Skeletal muscle tissue (tissue), 4 donors: ENCODE measurements around the gene CYFIP2. TPM values are rescaled to one million over a fixed set of nuclear protein-coding genes. Genes with fewer than 3 reads are reported as not detected.
A peak's percentile ranks its signal among the peaks of the same experiment; 100 is the strongest.

ENCODE experiments used
- H3K27ac ChIP-seq: one replicate; pipeline ENCODE4 v1.7.0; 2013; ENCODE audit warnings: mild to moderate bottlenecking, low read depth, low read length, inconsistent platforms
- H3K27me3 ChIP-seq, 3 donors: one replicate each; pipeline ENCODE4 v1.7.0; 2013; ENCODE audit warnings: low read length in 3 of 3; ENCODE audit not compliant: control insufficient read depth in 3 of 3, insufficient read depth in 3 of 3
- H3K36me3 ChIP-seq, 3 donors: one replicate each; pipeline ENCODE4 v1.7.0; 2013; ENCODE audit warnings: low read length in 3 of 3; ENCODE audit not compliant: control insufficient read depth in 3 of 3, insufficient read depth in 3 of 3
- H3K4me1 ChIP-seq, 3 donors: one replicate each; pipeline ENCODE4 v1.7.0; 2013; ENCODE audit warnings: low read length in 3 of 3, mild to moderate bottlenecking in 3 of 3; ENCODE audit not compliant: control insufficient read depth in 3 of 3, insufficient read depth in 3 of 3
- H3K4me3 ChIP-seq, 3 donors: one replicate each; pipeline ENCODE4 v1.7.0; 2013; ENCODE audit warnings: low read length in 3 of 3
- H3K9ac ChIP-seq, 3 donors: one replicate each; pipeline ENCODE4 v1.7.0; 2013; ENCODE audit warnings: low read length in 3 of 3, mild to moderate bottlenecking in 3 of 3, moderate library complexity in 2 of 3, low read depth in 1 of 3
- H3K9me3 ChIP-seq, 3 donors: one replicate each; pipeline ENCODE4 v1.7.0; 2013; ENCODE audit warnings: low read length in 3 of 3; ENCODE audit not compliant: control insufficient read depth in 3 of 3
- total RNA-seq: library from RNA; depleted of rRNA; stranded (reverse); fragments of >200 nt; gene quantifications from one replicate; pipeline ENCODE4 v1.2.3, GENCODE V29; 2014
- donor health status: Osteomylitis.

Gene CYFIP2
- 7.8 TPM for total RNA-seq

DNA sequence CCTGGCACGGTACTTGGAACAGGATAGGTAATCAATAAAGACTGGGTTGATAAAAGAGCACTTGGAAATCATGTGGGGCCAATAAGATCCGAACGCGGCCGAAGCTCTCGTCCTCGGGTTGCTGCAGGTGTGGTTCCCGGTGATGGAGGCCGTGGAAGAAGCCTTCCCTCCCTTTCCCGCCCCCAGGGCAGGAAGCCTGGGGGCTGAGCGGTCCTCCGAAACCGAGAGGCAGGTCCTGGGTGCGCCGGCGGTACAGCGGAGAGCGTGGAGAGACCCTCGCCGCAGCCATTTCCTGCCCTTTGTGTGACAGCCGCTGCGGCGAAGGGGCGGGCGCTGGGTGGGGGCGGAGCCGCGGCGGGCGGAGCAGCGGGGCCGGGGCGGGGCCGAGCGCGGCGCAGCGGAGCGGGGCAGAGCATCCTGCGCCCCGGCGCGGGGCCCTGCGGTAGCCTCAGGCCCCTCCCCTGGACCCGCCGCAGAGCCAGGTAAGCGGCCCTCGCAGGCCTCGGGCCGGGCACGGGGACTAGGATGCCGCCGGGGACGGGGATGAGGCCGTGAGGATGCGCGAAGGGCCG, at the start of gene CYFIP2:
Gene CYFIP2 (plus strand): TSS at position 410 of the 572 bp plus-strand sequence. CDS start 19,239 bp downstream, outside the sequence.
- H3K27ac ChIP-seq, result no peak within 1 kb of the TSS

DNA sequence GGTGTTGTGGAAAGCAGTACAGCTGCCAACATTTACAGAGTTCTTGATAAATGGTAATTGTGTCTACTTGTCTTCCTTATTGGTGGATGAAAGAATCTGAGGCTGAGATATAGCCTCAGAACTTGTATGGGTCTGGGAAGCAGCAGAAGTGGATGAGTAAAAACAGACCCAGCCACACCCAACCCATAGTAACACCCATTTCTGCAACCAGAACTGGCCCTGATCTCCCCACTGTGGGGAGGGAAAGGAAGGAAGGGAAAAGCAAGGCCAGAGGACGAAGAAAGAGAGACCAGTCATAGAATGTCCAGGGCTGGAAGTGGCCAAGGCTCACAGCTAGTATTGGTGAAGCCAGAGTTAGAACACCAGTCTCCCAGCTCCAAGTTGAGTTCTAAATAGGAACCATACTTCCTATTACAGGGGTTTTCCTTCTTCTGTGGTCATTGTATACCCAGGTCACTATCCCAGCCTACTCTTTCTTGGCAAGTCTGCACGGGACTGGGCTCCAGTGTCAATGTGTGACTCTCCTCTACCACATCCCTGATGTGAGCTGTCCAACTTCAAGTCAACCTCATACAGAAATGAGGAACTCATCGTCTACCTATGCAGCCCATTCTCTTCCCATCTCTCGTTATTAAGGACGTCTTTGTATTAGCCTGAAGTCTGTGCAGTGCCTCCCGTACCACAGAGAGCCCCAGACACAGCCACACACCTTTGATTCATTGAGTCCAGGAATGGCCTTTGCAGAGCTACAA, 49.4 kb upstream of the CYFIP2 start:
- no peaks in the 10 kb centered on the region for H3K36me3 ChIP-seq
- H3K4me1 ChIP-seq, result no peaks in the 10 kb centered on the region
- H3K27ac ChIP-seq, result no peak overlapping the region
- no peaks in the 10 kb centered on the region for H3K27me3 ChIP-seq
- H3K9ac ChIP-seq, result no peak overlapping the region
- no peak overlapping the region for H3K4me3 ChIP-seq
- H3K9me3 ChIP-seq, result no peaks in the 10 kb centered on the region

More for the DNA sequence above, at the start of gene CYFIP2:
- Histone ChIP-seq H3K27me3 (peaks cover 0 to 6% (median 0%) of the 10 kb centered on the region in 3 donors), H3K4me3 (peak within 1 kb of the TSS; percentile 70 to 74 (median 72)), H3K9me3 (no peaks in the 10 kb centered on the region), H3K4me1 (peaks cover 2 to 17% (median 16%) of the 10 kb centered on the region in 3 donors), H3K36me3 (no peaks in the 10 kb centered on the region), H3K9ac (peak within 1 kb of the TSS in 2 of 3 donors; percentile 66 to 73)

DNA sequence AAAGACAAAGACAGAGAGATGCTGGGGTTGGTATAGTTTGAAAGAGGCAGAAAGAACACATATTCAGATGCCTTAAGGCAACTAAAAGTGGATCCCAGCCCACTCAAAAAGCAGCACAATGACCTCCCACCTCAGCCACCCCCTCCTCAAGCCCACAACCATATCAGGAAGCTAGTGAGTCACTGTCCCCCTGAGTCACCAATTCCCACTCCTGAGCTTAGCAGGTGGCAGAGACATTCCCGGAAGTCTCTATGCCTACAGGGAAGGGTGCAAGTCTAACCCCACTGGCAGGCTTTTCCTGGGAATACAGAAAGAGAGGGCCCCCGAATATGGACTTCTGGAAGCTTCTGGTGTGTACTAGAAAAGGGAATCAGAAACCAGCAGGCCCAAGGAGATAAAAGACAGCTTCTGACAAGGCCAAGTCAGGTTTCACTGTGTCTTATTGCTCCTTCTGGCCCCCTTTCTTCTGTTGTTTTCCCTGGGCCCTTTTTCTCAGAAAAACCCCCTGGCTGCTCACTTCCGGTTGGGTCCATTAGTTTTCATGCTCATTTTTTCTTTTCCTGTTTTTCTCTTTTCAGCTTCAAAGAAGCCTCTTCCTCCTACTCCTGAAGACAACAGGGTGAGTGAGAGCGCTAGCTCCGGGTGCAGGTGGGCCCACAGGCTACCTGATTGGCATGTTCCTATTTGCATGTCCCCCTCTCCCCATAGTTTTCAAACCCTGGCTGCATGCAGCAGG, 48.5 kb upstream of the CYFIP2 start:
- Histone ChIP-seq H3K9me3 (no peaks in the 10 kb centered on the region), H3K9ac (no peak overlapping the region), H3K27ac (no peak overlapping the region), H3K36me3 (no peaks in the 10 kb centered on the region), H3K27me3 (no peaks in the 10 kb centered on the region), H3K4me3 (no peak overlapping the region), H3K4me1 (no peaks in the 10 kb centered on the region)

GRCh38 chr5:157219491-157220271, 46.2 kb upstream of the CYFIP2 start:
- Histone ChIP-seq H3K4me3 (no peak overlapping the region), H3K9ac (no peak overlapping the region), H3K27ac (no peak overlapping the region), H3K9me3 (no peaks in the 10 kb centered on the region), H3K27me3 (no peaks in the 10 kb centered on the region), H3K36me3 (no peaks in the 10 kb centered on the region), H3K4me1 (no peaks in the 10 kb centered on the region)

DNA sequence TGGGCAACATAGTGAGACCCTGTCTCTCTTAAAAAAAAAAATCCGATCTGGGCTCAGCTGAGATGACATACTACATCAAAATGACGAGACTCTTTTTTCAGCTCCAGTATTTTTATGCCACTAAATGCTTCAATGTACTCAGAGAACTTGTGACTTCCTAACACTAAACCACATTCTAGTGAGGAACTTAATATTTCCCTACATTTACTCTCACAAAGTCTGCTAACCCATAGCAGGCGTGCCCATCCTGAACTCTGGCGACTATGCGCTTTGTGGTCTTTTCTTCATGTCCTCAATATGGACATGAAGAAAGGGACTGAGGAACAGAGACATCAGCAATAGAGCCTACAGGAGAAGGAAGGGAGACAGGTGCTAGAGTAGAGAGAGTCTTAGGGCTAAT, 44.0 kb upstream of the CYFIP2 start:
- Histone ChIP-seq H3K36me3 (no peaks in the 10 kb centered on the region), H3K9ac (no peak overlapping the region), H3K9me3 (no peaks in the 10 kb centered on the region), H3K27me3 (no peaks in the 10 kb centered on the region), H3K27ac (no peak overlapping the region), H3K4me3 (no peak overlapping the region), H3K4me1 (no peaks in the 10 kb centered on the region)

GRCh38 chr5:157222506-157223230, 43.3 kb upstream of the CYFIP2 start:
- no peak overlapping the region for H3K9ac ChIP-seq
- H3K9me3 ChIP-seq, result no peaks in the 10 kb centered on the region
- H3K4me3 ChIP-seq, result no peak overlapping the region
- no peak overlapping the region for H3K27ac ChIP-seq
- H3K36me3 ChIP-seq, result no peaks in the 10 kb centered on the region
- no peaks in the 10 kb centered on the region for H3K27me3 ChIP-seq
- no peaks in the 10 kb centered on the region for H3K4me1 ChIP-seq

GRCh38 chr5:157225469-157226422, 40.2 kb upstream of the CYFIP2 start:
- H3K27ac ChIP-seq, result no peak overlapping the region
- no peaks in the 10 kb centered on the region for H3K4me1 ChIP-seq
- H3K27me3 ChIP-seq, result no peaks in the 10 kb centered on the region
- H3K4me3 ChIP-seq, result no peak overlapping the region
- no peak overlapping the region for H3K9ac ChIP-seq
- H3K36me3 ChIP-seq, result no peaks in the 10 kb centered on the region
- no peaks in the 10 kb centered on the region for H3K9me3 ChIP-seq

DNA sequence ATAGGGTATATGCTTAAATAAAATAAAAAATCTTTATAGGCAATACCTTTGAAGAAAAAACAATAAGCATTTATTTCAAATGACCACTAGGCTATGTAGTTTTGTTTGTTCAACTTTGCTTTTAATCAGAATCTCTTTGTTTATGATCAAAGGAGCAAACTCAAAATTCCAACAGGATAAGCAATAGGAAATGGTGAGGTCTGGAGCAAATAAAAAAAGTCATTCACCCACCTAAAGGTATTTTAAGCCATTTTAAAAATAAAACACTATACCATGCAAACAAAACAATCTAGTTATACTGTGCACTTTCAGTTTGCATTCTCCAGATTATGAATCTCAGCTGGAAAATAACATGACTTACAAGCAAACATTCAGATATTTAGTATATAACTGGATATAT, 35.3 kb upstream of the CYFIP2 start:
- Histone ChIP-seq H3K27me3 (no peaks in the 10 kb centered on the region), H3K4me3 (no peak overlapping the region), H3K4me1 (no peaks in the 10 kb centered on the region), H3K9me3 (no peaks in the 10 kb centered on the region), H3K27ac (no peak overlapping the region), H3K9ac (no peak overlapping the region), H3K36me3 (no peaks in the 10 kb centered on the region)
